ENCODE results near the gene CFAP107.

CFAP107 gene

DNA sequence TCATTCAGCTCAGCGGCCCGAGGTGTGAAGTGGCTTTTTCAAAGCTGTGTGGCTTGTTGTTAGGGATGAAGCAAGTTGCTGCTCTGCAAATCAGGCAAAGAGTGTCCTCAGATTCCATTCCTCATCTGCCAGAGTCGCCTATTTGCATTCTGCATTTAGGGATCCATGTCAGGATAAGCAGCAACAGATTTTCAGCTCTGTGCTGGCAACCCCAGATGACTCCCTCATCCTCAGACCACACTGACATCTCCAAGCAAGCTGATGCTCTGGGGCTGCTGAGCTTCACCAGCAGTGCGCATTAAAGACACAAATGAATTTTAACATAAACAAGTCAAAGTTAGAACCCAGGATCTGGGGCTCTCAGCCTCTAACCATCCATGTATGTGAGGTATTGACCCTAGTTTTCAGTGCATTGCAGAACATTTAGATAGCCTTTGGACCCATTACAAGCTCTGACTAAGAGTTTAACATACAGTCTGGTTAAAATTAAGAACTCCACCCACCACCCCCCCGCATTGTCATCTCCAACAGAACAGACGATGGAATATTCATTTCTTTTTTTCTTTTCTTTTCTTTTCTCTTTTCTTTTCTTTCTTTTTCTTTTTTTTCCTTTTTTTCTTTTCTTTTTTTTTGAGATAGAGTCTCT lies 10.9 kb downstream of the CFAP107 start:
- H3K4me3 ChIP-seq (ENCODE audit: low read depth, low read length) = no peak overlapping the region
- TF ChIP-seq, protein P1, sequence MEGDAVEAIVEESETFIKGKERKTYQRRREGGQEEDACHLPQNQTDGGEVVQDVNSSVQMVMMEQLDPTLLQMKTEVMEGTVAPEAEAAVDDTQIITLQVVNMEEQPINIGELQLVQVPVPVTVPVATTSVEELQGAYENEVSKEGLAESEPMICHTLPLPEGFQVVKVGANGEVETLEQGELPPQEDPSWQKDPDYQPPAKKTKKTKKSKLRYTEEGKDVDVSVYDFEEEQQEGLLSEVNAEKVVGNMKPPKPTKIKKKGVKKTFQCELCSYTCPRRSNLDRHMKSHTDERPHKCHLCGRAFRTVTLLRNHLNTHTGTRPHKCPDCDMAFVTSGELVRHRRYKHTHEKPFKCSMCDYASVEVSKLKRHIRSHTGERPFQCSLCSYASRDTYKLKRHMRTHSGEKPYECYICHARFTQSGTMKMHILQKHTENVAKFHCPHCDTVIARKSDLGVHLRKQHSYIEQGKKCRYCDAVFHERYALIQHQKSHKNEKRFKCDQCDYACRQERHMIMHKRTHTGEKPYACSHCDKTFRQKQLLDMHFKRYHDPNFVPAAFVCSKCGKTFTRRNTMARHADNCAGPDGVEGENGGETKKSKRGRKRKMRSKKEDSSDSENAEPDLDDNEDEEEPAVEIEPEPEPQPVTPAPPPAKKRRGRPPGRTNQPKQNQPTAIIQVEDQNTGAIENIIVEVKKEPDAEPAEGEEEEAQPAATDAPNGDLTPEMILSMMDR (IDR thresholded peaks at IDR 0.05; ENCODE audit: control insufficient read depth, extremely low read depth, insufficient read depth) = no peak
- DNase-seq (ENCODE audit: low read depth) = no peak

DNA sequence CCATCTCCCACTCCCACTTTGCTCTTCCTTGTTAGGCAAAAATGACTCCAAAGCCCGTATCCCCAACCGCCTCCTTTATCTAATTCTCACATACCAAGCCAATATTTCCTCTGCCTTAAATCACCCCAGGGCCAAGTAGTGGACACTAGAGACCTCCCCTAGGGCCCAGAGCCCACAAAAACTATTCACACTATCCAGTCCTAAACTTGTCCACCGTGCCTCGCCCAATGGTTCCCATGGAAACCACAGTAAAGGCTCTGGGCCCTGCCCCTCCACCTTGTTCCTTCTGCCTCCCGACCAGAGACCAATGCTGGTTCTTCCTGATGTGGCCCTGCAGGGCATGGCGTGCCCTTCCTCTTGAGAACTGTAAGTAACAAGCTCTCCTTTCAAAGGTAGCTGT lies 11.8 kb downstream of the CFAP107 start:
- TF ChIP-seq, protein P1 (IDR thresholded peaks at IDR 0.05; ENCODE audit: control insufficient read depth, extremely low read depth, insufficient read depth) = no peak
- no peak overlapping the region for H3K4me3 ChIP-seq (ENCODE audit: low read depth, low read length)
- DNase-seq (ENCODE audit: low read depth) = no peak

DNA sequence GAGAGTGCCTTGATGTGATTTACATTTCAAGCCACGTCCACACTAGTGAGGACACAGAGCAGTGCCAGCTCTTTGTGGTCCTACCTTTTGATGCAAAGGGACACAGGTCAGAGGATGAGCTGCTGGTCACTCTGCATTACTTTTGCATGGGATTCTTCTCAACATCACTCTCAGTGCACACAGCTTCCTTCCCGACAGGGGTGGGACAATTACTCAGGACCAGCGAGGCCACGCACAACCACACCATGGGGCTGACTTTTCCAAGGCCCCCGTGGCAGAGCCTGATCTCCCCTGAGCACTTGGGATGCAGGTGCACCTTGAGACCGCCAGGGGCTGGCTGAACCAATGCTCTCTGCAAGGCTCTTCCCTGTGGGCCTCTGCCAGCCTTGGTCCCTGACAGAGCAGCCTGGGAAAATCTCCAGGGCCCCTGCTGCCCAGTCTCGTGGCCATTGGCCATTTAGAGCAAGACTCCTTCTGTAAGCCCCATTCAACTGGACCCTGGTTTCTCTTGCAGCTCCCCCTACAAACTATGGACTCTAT lies 14.3 kb downstream of the CFAP107 start:
- H3K4me3 ChIP-seq (ENCODE audit: low read depth, low read length) = no peak overlapping the region
- no peak for DNase-seq (ENCODE audit: low read depth)
- TF ChIP-seq, protein P1 (IDR thresholded peaks at IDR 0.05; ENCODE audit: control insufficient read depth, extremely low read depth, insufficient read depth) = 0 out of 2 replicates have a peak, but pooled peaks have one; percentile 10

DNA sequence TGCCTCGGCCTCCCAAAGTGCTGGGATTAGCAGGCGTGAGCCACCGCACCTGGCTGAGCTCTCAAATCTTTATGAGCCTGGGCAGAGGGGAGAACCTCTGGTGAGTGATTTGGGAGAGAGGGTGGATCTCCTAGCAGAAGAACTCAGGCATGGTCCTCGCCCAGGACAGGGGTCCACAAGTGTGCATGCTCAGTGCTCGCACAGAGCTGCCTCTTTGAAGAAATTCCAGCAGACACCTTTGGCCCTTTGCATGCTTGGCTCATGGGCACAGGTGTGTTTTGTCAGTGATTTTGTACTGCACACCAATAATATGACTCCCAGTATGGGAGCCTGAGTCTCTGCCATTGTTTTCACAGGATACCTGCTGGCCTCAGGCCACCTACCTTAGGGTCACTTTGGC lies 15.8 kb downstream of the CFAP107 start:
- DNase-seq (ENCODE audit: low read depth) = no peak
- H3K4me3 ChIP-seq (ENCODE audit: low read depth, low read length) = no peak overlapping the region

DNA sequence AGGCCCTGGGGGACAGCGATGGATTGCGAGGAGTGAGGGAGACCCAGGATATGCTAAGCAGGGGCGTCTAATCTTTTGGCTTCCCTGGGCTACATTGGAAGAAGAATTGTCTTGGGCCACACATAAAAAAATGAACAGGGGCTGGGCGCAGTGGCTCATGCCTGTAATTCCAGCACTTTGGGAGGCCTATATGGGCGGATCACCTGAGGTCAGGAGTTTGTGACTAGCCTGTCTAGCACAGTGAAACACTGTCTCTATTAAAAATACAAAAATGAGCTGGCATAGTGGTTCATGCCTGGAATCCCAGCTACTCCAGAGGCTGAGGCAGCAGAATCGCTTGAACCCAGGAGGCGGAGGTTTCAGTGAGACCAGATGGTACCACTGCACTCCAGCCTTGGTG lies 16.8 kb downstream of the CFAP107 start:
- no peak for DNase-seq (ENCODE audit: low read depth)
- no peak overlapping the region for H3K4me3 ChIP-seq (ENCODE audit: low read depth, low read length)
- TF ChIP-seq, protein P1 (IDR thresholded peaks at IDR 0.05; ENCODE audit: control insufficient read depth, extremely low read depth, insufficient read depth) = no peak

More for the DNA sequence above, 15.8 kb downstream of the CFAP107 start:
- TF ChIP-seq, protein P1 (IDR thresholded peaks at IDR 0.05; ENCODE audit: control insufficient read depth, extremely low read depth, insufficient read depth) = no peak

DNA sequence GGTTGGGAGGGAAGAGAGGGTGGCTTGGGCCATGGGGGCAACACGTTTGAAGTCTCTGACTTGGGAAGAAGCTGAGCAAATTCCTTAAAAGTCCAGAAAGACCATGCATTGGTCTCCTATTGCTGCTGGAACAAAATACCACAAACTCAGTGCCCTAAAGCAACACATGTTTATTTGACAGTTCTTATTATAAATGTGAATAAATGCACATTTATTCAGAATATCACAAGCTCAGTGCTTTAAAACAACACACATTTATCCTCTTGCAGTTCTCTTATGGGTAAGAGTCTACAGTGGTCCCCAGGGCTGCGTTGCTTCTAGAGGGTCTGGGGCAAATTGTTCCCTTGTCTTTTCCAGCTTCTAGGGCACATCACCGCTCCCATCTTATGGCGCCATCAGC lies 17.5 kb downstream of the CFAP107 start:
- TF ChIP-seq, protein P1 (IDR thresholded peaks at IDR 0.05; ENCODE audit: control insufficient read depth, extremely low read depth, insufficient read depth) = no peak
- no peak overlapping the region for H3K4me3 ChIP-seq (ENCODE audit: low read depth, low read length)
- no peak for DNase-seq (ENCODE audit: low read depth)

DNA sequence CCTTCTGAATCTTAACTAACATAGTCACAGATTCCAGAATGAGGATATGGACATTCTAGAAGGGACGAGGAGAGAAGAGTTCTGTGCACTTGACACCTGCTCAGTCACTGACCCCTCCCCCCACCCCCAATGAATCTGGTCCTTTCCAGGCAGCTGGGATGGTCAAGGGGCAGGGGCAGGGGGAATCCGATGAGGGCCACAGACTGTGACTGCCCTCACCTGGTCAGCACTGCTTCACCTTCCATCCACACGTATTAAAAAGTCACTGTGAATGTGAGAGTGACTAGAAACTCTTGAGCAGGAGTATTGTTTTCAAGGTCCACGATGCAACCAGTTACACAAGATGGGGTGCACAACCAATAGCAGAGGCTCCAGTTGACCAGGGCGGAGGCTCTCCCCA lies 18.0 kb downstream of the CFAP107 start:
- TF ChIP-seq, protein P1 (IDR thresholded peaks at IDR 0.05; ENCODE audit: control insufficient read depth, extremely low read depth, insufficient read depth) = no peak
- no peak overlapping the region for H3K4me3 ChIP-seq (ENCODE audit: low read depth, low read length)
- DNase-seq (ENCODE audit: low read depth) = no peak
